VCaP (cell line): ENCODE results near the gene RSBN1.
"Not testable (repeated sequence)": the region's sequence is repeated elsewhere in the genome, so short reads cannot be mapped to it uniquely, and the experiment has no call there.

Experiments used
- H3K27ac ChIP-seq: fragments of 450-650 bp; 2 replicates; pipeline ENCODE4 v1.5.1; 2017
- TF ChIP-seq, protein P1 (sequence below): fragments of 450-650 bp; conservative IDR thresholded peaks from 2 replicates; pipeline ENCODE4 v1.5.1; 2017; ENCODE audit warnings: mild to moderate bottlenecking, moderate library complexity

The RSBN1 gene

DNA sequence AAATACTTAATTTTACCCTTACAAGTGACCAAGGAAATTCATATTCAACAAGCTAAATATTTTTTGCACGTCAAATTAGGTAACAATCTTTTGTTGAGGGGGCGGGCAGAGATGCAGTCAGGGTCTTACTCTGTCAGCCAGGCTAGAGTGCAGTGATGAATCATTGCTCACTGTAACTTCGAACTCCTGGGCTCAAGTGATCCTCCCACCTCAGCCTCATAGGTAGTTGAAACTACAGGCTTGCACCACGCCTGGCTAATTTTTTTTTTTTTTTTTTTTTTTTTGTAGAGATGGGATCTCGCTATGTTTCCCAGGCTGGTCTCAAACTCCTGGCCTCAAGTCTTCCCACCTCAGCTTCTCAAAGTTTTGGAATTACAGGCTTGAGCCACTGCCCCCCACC lies 79.5 kb downstream of the RSBN1 start:
- TF ChIP-seq, protein P1, sequence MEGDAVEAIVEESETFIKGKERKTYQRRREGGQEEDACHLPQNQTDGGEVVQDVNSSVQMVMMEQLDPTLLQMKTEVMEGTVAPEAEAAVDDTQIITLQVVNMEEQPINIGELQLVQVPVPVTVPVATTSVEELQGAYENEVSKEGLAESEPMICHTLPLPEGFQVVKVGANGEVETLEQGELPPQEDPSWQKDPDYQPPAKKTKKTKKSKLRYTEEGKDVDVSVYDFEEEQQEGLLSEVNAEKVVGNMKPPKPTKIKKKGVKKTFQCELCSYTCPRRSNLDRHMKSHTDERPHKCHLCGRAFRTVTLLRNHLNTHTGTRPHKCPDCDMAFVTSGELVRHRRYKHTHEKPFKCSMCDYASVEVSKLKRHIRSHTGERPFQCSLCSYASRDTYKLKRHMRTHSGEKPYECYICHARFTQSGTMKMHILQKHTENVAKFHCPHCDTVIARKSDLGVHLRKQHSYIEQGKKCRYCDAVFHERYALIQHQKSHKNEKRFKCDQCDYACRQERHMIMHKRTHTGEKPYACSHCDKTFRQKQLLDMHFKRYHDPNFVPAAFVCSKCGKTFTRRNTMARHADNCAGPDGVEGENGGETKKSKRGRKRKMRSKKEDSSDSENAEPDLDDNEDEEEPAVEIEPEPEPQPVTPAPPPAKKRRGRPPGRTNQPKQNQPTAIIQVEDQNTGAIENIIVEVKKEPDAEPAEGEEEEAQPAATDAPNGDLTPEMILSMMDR = no peak
- H3K27ac ChIP-seq = no peak overlapping the region

DNA sequence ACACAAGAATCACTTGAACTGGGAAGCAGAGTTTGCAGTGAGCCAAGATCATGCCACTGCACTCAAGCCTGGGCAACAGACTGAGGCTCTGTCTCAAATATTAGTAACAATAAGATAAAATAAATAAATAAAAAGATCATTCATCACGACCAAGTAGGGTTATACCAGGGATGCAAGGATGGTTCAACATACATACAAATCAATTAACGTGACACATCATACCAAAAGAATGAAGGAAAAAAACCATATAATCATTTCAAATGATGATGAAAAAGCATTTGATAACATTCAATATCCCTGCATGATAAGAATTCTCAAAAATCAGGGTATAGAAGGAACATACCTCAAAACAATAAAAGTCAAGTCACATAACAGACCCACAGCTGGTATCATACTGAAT lies 91.3 kb downstream of the RSBN1 start:
- no peak overlapping the region for H3K27ac ChIP-seq
- TF ChIP-seq, protein P1 = no peak

DNA sequence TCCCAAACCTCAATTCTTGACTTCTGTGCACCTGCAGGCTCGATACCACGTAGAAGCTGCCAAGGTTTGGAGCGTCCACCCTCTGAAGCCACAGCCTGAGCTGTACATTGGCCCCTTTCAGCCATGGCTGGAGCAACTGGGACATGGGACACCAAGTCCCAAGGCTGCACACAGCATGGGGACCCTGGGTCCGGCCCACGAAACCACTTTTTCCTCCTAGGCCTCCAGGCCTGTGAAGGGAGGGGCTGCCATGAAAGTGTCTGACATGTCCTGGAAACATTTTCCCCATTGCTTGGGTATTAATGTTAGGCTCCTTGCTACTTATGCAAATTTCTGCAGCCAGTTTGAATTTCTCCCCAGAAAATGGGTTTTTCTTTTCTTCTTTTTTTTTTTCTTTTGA lies 93.7 kb downstream of the RSBN1 start:
- not testable (repeated sequence) for H3K27ac ChIP-seq

DNA sequence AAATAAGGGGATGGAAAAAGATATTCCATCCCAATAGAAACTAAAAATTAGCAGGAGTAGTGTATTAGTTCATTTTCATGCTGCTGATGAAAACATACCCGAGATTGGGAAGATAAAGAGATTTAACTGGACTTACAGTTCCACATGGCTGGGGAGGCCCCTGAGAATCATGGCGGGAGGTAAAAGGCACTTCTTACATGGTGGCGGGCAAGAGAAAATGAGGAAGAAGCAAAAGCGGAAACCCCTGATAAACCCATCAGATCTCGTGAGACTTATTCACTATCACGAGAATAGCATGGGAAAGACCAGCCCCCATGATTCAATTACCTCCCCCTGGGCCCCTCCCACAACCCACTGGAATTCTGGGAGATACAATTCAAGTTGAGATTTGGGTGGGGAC lies 94.8 kb downstream of the RSBN1 start:
- not testable (repeated sequence) for H3K27ac ChIP-seq

DNA sequence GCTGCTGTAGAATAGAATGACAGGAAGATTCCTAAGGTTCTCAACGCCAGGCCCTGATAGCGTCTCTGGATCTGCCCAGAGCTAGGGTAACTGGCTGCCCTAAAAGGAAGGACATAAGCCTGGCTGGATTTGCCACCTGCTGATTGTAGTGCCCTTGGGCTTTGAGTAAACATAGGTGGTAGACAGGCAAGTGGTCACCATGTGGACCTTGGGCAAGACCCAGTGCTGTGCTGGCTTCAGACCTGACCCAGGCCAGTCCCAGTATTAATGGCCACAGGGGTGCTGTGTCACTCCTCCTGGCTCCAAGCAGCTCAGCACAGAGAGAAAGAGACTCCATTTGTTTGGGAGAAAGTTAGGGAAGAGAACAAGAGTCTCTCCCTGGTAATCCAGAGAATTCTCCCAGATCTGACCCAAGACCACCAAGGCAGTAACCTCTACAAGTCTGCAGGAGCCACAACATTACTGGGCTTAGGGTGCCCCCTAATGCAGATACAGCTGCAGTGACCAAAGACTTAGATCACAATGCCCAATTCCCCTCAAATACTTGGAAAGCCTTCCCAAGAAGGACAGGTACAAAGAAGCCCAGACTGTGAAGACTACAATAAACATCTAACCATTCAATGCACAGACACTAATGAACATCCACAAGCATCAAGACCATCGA lies 97.5 kb downstream of the RSBN1 start:
- TF ChIP-seq, protein P1 = no peak
- H3K27ac ChIP-seq = no peak overlapping the region
